ENCODE measurements around the gene KLHL36. TPM values are rescaled to one million over a fixed set of nuclear protein-coding genes. Genes with fewer than 3 reads are reported as not detected.

The KLHL36 gene
- total RNA-seq: 75.2 TPM

- DNase-seq: peak; percentile 45
Measured at GRCh38 chr16:84647828-84648594, at the start of gene KLHL36. KLHL36 (plus strand) TSS chr16:84648511; CDS start chr16:84650868, 2,357 bp downstream.

- peak; percentile 50 for DNase-seq
Measured at GRCh38 chr16:84599521-84600202, 48.6 kb upstream of the KLHL36 start.

DNA sequence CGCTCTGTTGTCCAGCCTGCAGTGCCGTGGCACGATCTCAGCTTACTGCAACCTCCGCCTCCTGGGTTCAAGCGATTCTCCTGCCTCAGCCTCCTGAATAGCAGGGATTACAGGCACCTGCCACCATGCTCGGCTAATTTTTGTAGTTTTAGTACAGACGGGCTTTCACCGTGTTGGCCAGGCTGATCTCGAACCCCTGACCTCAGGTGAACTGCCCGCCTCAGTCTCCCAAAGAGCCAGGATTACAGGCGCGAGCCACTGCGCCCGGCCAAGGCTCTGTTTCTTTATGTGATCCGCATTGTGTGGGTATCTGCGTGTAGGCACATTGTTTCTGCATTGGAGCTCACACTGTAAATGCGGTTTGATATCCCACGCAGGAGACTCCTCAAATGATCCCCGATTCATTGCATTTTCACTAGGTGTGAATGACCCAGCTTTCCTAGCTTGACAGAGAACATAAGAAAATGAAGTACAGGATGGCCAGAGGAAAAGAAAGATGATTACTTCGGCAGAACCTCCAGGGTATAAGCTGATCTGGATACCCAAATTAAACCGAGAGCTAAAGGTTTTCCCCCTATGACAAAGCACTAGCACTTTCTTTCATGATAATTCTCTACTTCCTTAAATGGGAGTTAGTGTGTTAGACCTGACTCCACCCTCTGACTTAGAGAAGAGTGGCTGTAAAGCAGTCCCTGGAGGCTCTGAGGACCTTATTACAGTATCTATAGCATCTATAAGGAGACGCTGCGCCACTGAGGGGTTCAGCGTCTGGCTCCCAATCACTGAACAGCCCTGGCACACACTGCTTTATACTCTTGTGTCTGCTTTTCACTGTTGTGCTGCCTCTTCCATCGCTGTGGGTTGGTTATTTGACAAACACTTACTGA lies 47.7 kb upstream of the KLHL36 start:
- DNase-seq: no peak

DNA sequence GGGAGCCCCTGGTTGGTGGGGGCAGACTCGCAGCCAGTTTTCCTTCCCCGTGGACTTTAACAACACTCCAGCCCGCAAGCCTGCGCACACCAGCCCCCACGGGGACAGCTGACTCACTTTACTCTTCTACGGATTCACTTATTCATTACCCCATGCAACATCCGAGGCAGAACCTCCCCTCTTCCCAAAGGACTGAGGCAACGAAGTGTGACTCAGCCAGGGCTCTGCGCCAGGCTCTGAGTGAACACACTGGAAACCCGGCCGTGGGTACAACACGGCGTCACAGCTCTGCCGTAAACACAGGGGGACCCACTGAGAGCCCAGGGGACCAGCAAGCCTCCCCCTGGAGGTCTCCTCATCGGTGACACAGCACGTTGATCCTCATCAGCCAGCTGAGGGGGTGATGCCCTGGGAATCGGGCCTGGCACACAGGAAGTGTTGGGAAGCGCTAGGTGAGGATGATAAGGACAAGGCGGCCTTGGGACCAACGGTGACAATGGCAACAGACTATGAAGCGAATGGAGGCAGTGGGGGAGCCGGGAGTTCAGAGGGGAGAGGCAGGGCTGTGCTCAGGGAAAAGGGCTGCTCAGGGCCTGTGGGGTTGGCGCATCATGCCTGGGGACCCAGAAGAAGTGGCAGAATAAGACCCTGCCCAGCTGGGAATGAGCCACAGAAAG lies 45.0 kb upstream of the KLHL36 start:
- peak; percentile 77 for DNase-seq

GRCh38 chr16:84603940-84604339 lies 44.4 kb upstream of the KLHL36 start:
- DNase-seq: no peak

- DNase-seq: no peak
Measured at GRCh38 chr16:84604477-84605013, 43.8 kb upstream of the KLHL36 start.

GRCh38 chr16:84605339-84605848 lies 42.9 kb upstream of the KLHL36 start:
- DNase-seq: no peak

DNA sequence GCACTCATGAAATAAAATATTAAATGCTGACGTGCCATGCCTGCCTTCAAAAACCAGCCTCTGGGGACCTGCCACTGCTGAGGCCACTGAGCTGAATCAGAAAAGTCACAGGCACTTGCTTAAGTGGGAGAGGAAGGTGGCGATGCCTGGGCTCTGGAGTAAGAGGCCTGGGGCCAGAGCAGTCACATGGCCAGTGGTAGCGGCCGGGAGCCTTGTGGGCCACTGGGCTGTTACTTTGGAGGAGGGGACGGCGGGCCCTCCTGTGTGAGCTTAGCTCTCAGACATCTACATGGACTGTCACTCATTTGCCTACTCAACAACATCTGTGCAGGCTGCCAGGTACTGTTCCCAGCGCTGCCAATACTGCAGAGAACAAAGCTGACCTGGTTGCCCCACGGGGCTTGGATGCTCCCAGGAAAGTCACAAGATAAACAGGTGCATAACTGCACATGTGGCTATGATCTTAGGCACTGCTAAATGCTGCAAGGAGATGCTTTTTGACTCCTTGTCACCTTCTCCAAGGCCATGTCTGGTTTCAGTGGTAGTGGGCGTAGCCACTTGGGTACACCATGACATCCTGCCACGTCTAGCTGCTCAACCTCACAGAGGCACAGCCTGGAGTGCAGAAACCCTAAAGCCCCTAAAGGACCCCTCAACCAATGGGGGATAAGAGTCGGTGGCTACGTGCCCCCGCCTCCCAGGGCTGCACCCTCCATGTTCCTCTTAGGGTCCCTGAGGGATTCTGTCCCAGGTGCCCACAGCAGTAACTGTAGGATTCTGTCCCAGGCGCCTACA lies 42.0 kb upstream of the KLHL36 start:
- no peak for DNase-seq

GRCh38 chr16:84607061-84607460 lies 41.2 kb upstream of the KLHL36 start:
- no peak for DNase-seq

- no peak for DNase-seq
Measured at GRCh38 chr16:84607694-84608093, 40.6 kb upstream of the KLHL36 start.

DNA sequence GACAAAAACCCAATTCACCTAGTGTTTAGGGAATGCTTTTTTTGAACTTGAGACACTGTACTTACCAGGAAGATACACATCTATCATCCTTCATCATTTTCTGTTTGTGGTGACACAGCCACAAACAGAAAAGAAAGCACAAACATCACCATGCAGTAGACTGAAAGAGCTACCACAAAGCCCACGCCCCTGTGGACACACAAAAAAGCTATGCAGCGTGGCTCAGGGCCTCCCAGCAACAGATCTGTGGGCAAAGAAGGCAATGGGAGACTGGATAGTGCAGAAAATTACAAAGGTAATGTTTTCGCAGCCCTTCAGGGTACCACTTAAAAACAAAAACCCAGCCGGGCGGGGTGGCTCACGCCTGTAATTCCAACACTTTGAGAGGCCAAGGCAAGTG lies 40.0 kb upstream of the KLHL36 start:
- no peak for DNase-seq

DNA sequence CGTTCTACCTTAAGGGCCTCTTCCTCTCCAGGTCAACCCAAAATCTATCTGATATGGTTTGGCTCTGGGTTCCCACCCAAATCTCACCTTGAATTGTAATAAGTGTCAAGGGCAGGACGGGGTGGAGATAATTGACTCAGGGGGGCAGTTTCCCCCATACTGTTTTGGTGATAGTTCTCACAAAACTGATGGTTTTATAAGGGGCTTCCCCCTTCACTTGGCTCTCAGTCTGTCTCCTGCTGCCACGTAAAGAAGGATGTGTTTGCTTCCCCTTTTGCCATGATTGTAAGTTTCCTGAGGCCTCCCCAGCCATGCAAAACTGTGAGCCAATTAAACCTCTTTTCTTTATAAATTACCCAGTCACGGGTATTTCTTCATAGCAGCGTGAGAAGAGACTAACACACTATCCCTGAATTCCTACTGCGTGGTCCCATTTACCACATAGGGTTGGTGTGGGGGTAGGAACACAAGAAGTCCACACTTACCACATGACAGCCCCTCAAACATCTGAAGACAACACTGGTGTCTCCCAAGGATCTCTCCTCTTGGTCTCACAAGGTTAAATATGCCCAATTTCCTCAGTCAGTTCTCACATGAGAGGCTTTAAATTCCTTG lies 38.6 kb upstream of the KLHL36 start:
- no peak for DNase-seq

- DNase-seq: no peak
Measured at GRCh38 chr16:84610376-84610775, 37.9 kb upstream of the KLHL36 start.

- no peak for DNase-seq
Measured at GRCh38 chr16:84611041-84611440, 37.3 kb upstream of the KLHL36 start.

DNA sequence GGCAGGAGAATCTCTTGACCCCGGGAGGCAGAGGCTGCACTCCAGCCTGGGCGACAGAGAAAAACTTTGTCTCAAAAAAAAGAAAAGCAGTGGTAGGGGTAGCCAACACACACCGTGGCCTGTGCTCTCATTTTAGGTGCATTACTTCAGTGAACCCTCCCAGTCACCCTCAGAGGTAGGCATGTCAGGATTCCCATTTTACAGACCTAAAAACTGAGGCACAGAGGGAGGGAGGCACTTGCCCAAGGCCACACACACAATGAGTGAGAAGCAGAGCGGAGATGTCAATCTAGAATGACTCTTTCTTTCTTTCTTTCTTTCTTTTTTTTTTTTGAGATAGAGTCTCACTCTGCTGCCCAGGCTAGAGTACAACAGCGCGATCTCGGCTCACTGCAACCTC lies 35.6 kb upstream of the KLHL36 start:
- DNase-seq: no peak

DNA sequence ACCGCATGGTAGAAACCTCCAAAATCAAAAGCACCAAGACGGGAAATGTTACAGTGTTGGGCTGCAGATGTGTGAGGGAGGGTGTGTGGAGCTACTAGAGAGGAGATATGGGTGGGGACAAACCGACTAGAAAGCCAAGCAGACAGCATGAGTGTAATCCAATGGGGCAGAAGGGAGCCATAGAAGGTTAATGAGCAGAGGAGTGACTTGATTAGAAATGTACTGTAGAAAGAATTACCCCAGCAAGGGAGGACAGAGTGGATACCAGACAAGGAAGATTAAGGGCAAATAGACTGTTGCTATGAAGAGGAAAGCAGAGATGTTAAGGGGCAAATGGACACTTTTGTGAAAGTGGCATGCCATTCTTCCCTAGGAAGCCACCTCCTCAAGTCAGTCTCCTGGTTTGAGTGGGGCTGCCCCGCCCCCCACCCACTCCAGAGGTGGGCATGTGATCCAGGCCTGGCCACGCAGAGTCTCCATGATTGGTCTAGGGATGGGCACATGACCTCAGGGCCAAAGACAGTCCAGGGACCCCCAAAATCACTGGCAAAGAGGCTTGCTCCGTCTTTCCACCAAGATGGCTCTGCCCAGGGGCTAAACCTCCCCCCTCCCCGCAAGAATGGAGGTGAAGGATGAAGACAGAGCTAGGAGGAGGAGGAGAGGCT lies 34.8 kb upstream of the KLHL36 start:
- DNase-seq: no peak

- DNase-seq: no peak
Measured at GRCh38 chr16:84614073-84614459, 34.2 kb upstream of the KLHL36 start.

GRCh38 chr16:84614623-84614967 lies 33.7 kb upstream of the KLHL36 start:
- DNase-seq: no peak

- DNase-seq: no peak
Measured at GRCh38 chr16:84614968-84615813, 33.1 kb upstream of the KLHL36 start.

Measured in occipital lobe (tissue), 2 donors.